ENCODE measurements around the gene UNC119. TPM values are rescaled to one million over a fixed set of nuclear protein-coding genes. Genes with fewer than 3 reads are reported as not detected.

Gene UNC119
- total RNA-seq, 2 experiments from 2014 or later, result 14.2 to 14.9 TPM

DNA sequence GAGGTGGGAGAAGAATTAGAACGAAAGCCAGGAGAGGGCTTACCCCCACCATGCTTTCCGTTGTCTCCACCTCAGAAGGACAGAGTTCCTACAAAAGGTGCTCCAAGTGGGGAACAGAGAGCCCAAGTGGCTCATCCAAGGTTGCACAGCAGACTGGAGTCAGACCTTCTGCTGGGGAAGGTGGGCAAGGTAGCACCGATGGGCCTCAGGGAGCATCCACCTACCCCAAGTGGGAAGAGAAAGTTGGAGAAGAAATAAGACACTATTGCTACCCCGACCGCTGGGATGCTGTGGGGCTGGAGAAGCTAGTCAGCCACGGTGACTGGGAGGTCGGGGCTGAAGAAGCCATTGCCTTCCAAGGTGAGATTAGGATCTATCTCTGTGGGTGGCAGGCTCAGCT is 21.5 kb downstream of the UNC119 start:
- no peaks in the 10 kb centered on the region for H3K4me1 ChIP-seq (ENCODE audit: insufficient read depth, low read length, poor library complexity, severe bottlenecking)
- no peaks in the 10 kb centered on the region for H3K9me2 ChIP-seq (ENCODE audit: insufficient read depth, low read length)
- H3K4me3 ChIP-seq (ENCODE audit: low read depth, low read length, poor library complexity, severe bottlenecking), result no peak overlapping the region
- ChIA-PET CTCF (ENCODE audit: unreplicated experiment) (no interaction called here), POLR2A (no interaction called here)
- no peak overlapping the region for H2AFZ ChIP-seq (ENCODE audit: low read length)
- no peaks in the 10 kb centered on the region for H4K20me1 ChIP-seq (ENCODE audit: insufficient read depth, low read length)
- no peak for TF ChIP-seq EZH2phosphoT487 (IDR thresholded peaks at IDR 0.05; ENCODE audit: borderline replicate concordance, low read depth, low read length)
- TF ChIP-seq, protein P1, sequence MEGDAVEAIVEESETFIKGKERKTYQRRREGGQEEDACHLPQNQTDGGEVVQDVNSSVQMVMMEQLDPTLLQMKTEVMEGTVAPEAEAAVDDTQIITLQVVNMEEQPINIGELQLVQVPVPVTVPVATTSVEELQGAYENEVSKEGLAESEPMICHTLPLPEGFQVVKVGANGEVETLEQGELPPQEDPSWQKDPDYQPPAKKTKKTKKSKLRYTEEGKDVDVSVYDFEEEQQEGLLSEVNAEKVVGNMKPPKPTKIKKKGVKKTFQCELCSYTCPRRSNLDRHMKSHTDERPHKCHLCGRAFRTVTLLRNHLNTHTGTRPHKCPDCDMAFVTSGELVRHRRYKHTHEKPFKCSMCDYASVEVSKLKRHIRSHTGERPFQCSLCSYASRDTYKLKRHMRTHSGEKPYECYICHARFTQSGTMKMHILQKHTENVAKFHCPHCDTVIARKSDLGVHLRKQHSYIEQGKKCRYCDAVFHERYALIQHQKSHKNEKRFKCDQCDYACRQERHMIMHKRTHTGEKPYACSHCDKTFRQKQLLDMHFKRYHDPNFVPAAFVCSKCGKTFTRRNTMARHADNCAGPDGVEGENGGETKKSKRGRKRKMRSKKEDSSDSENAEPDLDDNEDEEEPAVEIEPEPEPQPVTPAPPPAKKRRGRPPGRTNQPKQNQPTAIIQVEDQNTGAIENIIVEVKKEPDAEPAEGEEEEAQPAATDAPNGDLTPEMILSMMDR (conservative IDR thresholded peaks at IDR 0.05; ENCODE audit: low read length), result no peak
- H3K79me2 ChIP-seq (ENCODE audit: insufficient read depth, low read depth, low read length), result no peaks in the 10 kb centered on the region
- DNase-seq (ENCODE audit: low spot score), result no peak
- no TSS peak for BruUV-seq (replicated peaks)
- H3K9me3 ChIP-seq (ENCODE audit: low read length), result no peaks in the 10 kb centered on the region
- H3K27ac ChIP-seq (ENCODE audit: low read depth, low read length, poor library complexity, severe bottlenecking), result no peak overlapping the region
- H3K4me2 ChIP-seq (ENCODE audit: low read length), result no peak overlapping the region
- intact Hi-C loops (cut with micrococcal nuclease; ENCODE audit: unreplicated experiment), result no loop called here
- no peaks in the 10 kb centered on the region for H3K36me3 ChIP-seq (ENCODE audit: insufficient read depth, low read length)

DNA sequence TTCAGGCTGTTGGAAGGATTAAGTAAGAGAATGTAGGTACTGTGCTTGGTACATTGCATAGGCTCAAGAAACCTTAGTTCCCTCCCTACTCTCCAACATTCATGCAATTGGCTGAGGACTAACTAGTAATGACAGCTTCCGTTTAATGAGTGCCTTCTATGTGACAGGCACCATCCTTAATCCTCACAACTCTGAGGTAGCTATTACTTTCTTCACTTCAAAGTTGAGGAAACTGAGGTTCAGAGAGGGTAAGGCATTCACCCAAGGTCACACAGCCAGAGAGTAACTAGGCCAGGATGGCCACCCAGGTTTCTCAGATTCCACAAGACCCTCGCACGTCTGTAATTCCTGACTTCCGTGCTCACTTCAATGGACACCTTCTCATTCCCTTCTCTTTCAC is 22.2 kb downstream of the UNC119 start:
- POLR2A ChIA-PET, result no interaction called here

DNA sequence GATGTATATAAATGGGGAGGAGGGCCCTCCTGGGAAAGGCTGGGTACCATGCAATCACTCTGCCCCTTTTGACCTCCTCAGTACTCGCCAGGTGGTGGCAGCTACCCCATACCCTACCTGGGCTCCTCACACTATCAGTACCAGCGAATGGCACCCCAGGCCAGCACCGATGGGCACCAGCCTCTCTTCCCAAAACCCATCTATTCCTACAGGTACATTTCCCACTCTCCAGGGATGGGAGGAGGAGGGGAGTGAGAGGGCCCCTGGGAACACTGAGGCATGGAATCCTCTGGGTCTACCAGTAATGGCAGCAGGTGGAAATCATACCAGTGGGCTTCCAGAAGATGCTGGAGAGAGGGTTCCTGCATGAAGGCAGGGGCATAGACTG is 23.4 kb downstream of the UNC119 start:
- H4K20me1 ChIP-seq (ENCODE audit: insufficient read depth, low read length), result no peaks in the 10 kb centered on the region
- no peak overlapping the region for H3K4me3 ChIP-seq (ENCODE audit: low read depth, low read length, poor library complexity, severe bottlenecking)
- no peak for DNase-seq (ENCODE audit: low spot score)
- ChIA-PET CTCF (ENCODE audit: unreplicated experiment) (no interaction called here), POLR2A (no interaction called here)
- no TSS peak for BruUV-seq (replicated peaks)
- TF ChIP-seq EZH2phosphoT487 (IDR thresholded peaks at IDR 0.05; ENCODE audit: borderline replicate concordance, low read depth, low read length), result no peak
- H2AFZ ChIP-seq (ENCODE audit: low read length), result no peak overlapping the region
- H3K79me2 ChIP-seq (ENCODE audit: insufficient read depth, low read depth, low read length), result no peaks in the 10 kb centered on the region
- H3K27ac ChIP-seq (ENCODE audit: low read depth, low read length, poor library complexity, severe bottlenecking), result no peak overlapping the region
- no peaks in the 10 kb centered on the region for H3K36me3 ChIP-seq (ENCODE audit: insufficient read depth, low read length)
- H3K9me2 ChIP-seq (ENCODE audit: insufficient read depth, low read length), result no peaks in the 10 kb centered on the region
- H3K4me1 ChIP-seq (ENCODE audit: insufficient read depth, low read length, poor library complexity, severe bottlenecking), result no peaks in the 10 kb centered on the region
- no peak overlapping the region for H3K4me2 ChIP-seq (ENCODE audit: low read length)
- no peaks in the 10 kb centered on the region for H3K9me3 ChIP-seq (ENCODE audit: low read length)
- intact Hi-C loops (cut with micrococcal nuclease; ENCODE audit: unreplicated experiment), result no loop called here

More for the DNA sequence above, 22.2 kb downstream of the UNC119 start:
- no peak overlapping the region for H3K4me2 ChIP-seq (ENCODE audit: low read length)
- no peak for DNase-seq (ENCODE audit: low spot score)
- no peak for TF ChIP-seq EZH2phosphoT487 (IDR thresholded peaks at IDR 0.05; ENCODE audit: borderline replicate concordance, low read depth, low read length)
- TF ChIP-seq, protein P1 (conservative IDR thresholded peaks at IDR 0.05; ENCODE audit: low read length), result no peak
- no TSS peak for BruUV-seq (replicated peaks)
- no peaks in the 10 kb centered on the region for H4K20me1 ChIP-seq (ENCODE audit: insufficient read depth, low read length)
- H3K79me2 ChIP-seq (ENCODE audit: insufficient read depth, low read depth, low read length), result no peaks in the 10 kb centered on the region
- H3K9me3 ChIP-seq (ENCODE audit: low read length), result no peaks in the 10 kb centered on the region
- no peaks in the 10 kb centered on the region for H3K9me2 ChIP-seq (ENCODE audit: insufficient read depth, low read length)
- no peak overlapping the region for H3K4me3 ChIP-seq (ENCODE audit: low read depth, low read length, poor library complexity, severe bottlenecking)
- no peak overlapping the region for H3K27ac ChIP-seq (ENCODE audit: low read depth, low read length, poor library complexity, severe bottlenecking)
- CTCF ChIA-PET (ENCODE audit: unreplicated experiment), result no interaction called here
- no peaks in the 10 kb centered on the region for H3K4me1 ChIP-seq (ENCODE audit: insufficient read depth, low read length, poor library complexity, severe bottlenecking)
- no peaks in the 10 kb centered on the region for H3K36me3 ChIP-seq (ENCODE audit: insufficient read depth, low read length)
- no peak overlapping the region for H2AFZ ChIP-seq (ENCODE audit: low read length)
- intact Hi-C loops (cut with micrococcal nuclease; ENCODE audit: unreplicated experiment), result no loop called here

All from OCI-LY7 (cell line).